Measurements from ENCODE around the gene BEST3. TPM values are rescaled to one million over a fixed set of nuclear protein-coding genes. Genes with fewer than 3 reads are reported as not detected.
"Not testable (repeated sequence)": the region's sequence is repeated elsewhere in the genome, so short reads cannot be mapped to it uniquely, and the experiment has no call there.

BEST3 gene
- total RNA-seq, 4 donors from 2014 or later = 0.23 TPM; not detected in 3

- Histone ChIP-seq H3K9me3 (no peaks in the 10 kb centered on the region), H3K27ac (no peak within 1 kb of the TSS), H3K4me3 (no peak within 1 kb of the TSS), H3K4me1 (no peaks in the 10 kb centered on the region), H3K27me3 (no peaks in the 10 kb centered on the region), H3K36me3 (no peaks in the 10 kb centered on the region)
- WGBS, 2 donors (ENCODE audit: low coverage in 1 of 2) = 93 to 98% methylated on average over 4 to 8 of the region's 11 CpGs
- no peak for ATAC-seq
- TF ChIP-seq EP300 (IDR thresholded peaks at IDR 0.05) (no peak), POLR2A (IDR thresholded peaks at IDR 0.05) (no peak), POLR2AphosphoS5 (IDR thresholded peaks at IDR 0.05) (no peak), CTCF (IDR thresholded peaks at IDR 0.05) (no peak)
Observed at GRCh38 chr12:69610729-69611128, 88.4 kb downstream of the BEST3 start, which contains the start of gene LRRC10. Gene LRRC10, minus strand, starts transcription at chr12:69610907. Its CDS starts 69 bp downstream, at chr12:69610838.

GRCh38 chr12:69610126-69610525, 89.0 kb downstream of the BEST3 start:
- H3K36me3 ChIP-seq = no peaks in the 10 kb centered on the region
- WGBS, 2 donors (ENCODE audit: low coverage in 1 of 2) = 90 to 100% methylated on average over 3 to 4 of the region's 15 CpGs
- H3K4me1 ChIP-seq = no peaks in the 10 kb centered on the region
- H3K9me3 ChIP-seq = no peaks in the 10 kb centered on the region
- no peak overlapping the region for H3K4me3 ChIP-seq
- no peaks in the 10 kb centered on the region for H3K27me3 ChIP-seq
- ATAC-seq = no peak
- TF ChIP-seq EP300 (IDR thresholded peaks at IDR 0.05) (no peak), POLR2A (IDR thresholded peaks at IDR 0.05) (no peak), CTCF (IDR thresholded peaks at IDR 0.05) (no peak), POLR2AphosphoS5 (IDR thresholded peaks at IDR 0.05) (no peak)
- no peak overlapping the region for H3K27ac ChIP-seq

- Histone ChIP-seq H3K9me3 (no peaks in the 10 kb centered on the region), H3K4me1 (no peaks in the 10 kb centered on the region), H3K27ac (no peak overlapping the region), H3K36me3 (peaks cover 2 to 6% of the 10 kb centered on the region in 2 donors), H3K4me3 (no peak overlapping the region), H3K27me3 (no peaks in the 10 kb centered on the region)
- no peak for TF ChIP-seq EP300 (IDR thresholded peaks at IDR 0.05)
- no peak for TF ChIP-seq POLR2AphosphoS5 (IDR thresholded peaks at IDR 0.05)
- TF ChIP-seq CTCF (IDR thresholded peaks at IDR 0.05) = no peak
- TF ChIP-seq POLR2A (IDR thresholded peaks at IDR 0.05) = no peak
- no peak for ATAC-seq
- WGBS, 2 donors (ENCODE audit: low coverage in 1 of 2) = 53 to 59% methylated on average over 2 of the region's 2 CpGs
Observed at GRCh38 chr12:69608114-69608513, 91.0 kb downstream of the BEST3 start.

- H3K9me3 ChIP-seq, H3K27me3 ChIP-seq, H3K27ac ChIP-seq, ATAC-seq, H3K4me1 ChIP-seq, H3K4me3 ChIP-seq: not testable (repeated sequence)
- H3K36me3 ChIP-seq = peaks cover 14 to 44% of the 10 kb centered on the region in 2 donors
- WGBS, 2 donors (ENCODE audit: low coverage in 1 of 2) = 85 to 100% methylated on average over 1 to 2 of the region's 3 CpGs
Observed at GRCh38 chr12:69604275-69604674, 94.8 kb downstream of the BEST3 start.

Other genes starting within 250 kb of the BEST3 start
- gene FRS2, start 228.9 kb downstream of the BEST3 start, total RNA-seq = 10 to 100 TPM; 39.9 to 70.6 (median 59.1) TPM
- gene CCT2, start 113.8 kb downstream of the BEST3 start, total RNA-seq = 100 to 1,000 TPM in 3 of 4 donors, 10 to 100 TPM in 1; 95.4 to 125 (median 110) TPM
- gene LRRC10, start 88.4 kb downstream of the BEST3 start, total RNA-seq = not detected
- 10 to 100 TPM in 3 of 4 donors, 1 to 10 TPM in 1; 5.7 to 38.2 (median 12.7) TPM for gene RAB3IP, start 39.6 kb upstream of the BEST3 start, total RNA-seq
- gene MYRFL, start 125.9 kb upstream of the BEST3 start, total RNA-seq = not detected